HepG2 (cell line): ENCODE measurements around the gene C9orf50. TPM values are rescaled to one million over a fixed set of nuclear protein-coding genes. Genes with fewer than 3 reads are reported as not detected.

ENCODE experiments used
- ADNP ChIP-seq: sonication (generic); formaldehyde crosslinking; IDR thresholded peaks from 2 replicates; pipeline ENCODE4 v1.4.0; 2020; ENCODE audit warnings: missing genetic modification reagents
- ETV5 ChIP-seq: IDR thresholded peaks from 2 replicates; pipeline ENCODE4 v1.6.1; 2018; ENCODE audit warnings: missing biosample characterization, missing genetic modification reagents, inconsistent platforms, borderline replicate concordance
- HES4 ChIP-seq: sonication (generic); formaldehyde crosslinking; IDR thresholded peaks from 2 replicates; pipeline ENCODE4 v1.9.0; 2021; ENCODE audit warnings: mild to moderate bottlenecking, missing genetic modification reagents, borderline replicate concordance
- IKZF5 ChIP-seq: IDR thresholded peaks from 2 replicates; pipeline ENCODE4 v1.6.1; 2018; ENCODE audit warnings: missing genetic modification reagents, mild to moderate bottlenecking, missing compliant biosample characterization
- LCORL ChIP-seq, 2 experiments: fragments of 450-650 bp in 1 of 2; sonication (generic) in 1 of 2; formaldehyde crosslinking in 1 of 2; IDR thresholded peaks; 2 replicates each; pipeline versions ENCODE4 v1.5.0 to v1.6.1; 2017 to 2020; ENCODE audit warnings: antibody characterized with exemption in 1 of 2, missing genetic modification reagents in 1 of 2
- ZBTB14 ChIP-seq: sonication (generic); formaldehyde crosslinking; IDR thresholded peaks from 2 replicates; pipeline ENCODE4 v1.4.0; 2020; ENCODE audit warnings: missing genetic modification reagents
- ZBTB46 ChIP-seq: sonication (generic); formaldehyde crosslinking; IDR thresholded peaks from 2 replicates; pipeline ENCODE4 v1.4.0; 2020; ENCODE audit warnings: mild to moderate bottlenecking, missing genetic modification reagents, borderline replicate concordance
- ZMYM3 ChIP-seq: sonication (generic); formaldehyde crosslinking; IDR thresholded peaks from 2 replicates; pipeline ENCODE4 v1.5.1; 2020; ENCODE audit warnings: mild to moderate bottlenecking, missing genetic modification reagents
- ZNF142 ChIP-seq: sonication (generic); formaldehyde crosslinking; IDR thresholded peaks from 2 replicates; pipeline ENCODE4 v1.4.0; 2020; ENCODE audit warnings: missing genetic modification reagents
- ZNF253 ChIP-seq: sonication (generic); formaldehyde crosslinking; IDR thresholded peaks from 2 replicates; pipeline ENCODE4 v1.8.0; 2022; ENCODE audit warnings: mild to moderate bottlenecking, missing genetic modification reagents, borderline replicate concordance
- ZNF383 ChIP-seq: sonication (generic); formaldehyde crosslinking; IDR thresholded peaks from 2 replicates; pipeline ENCODE4 v1.4.0; 2020; ENCODE audit warnings: missing genetic modification reagents, mild to moderate bottlenecking, borderline replicate concordance
- ZNF670 ChIP-seq: sonication (generic); formaldehyde crosslinking; IDR thresholded peaks from 2 replicates; pipeline ENCODE4 v1.8.0; 2022; ENCODE audit warnings: mild to moderate bottlenecking, missing genetic modification reagents, borderline replicate concordance
- ZNF724P ChIP-seq: sonication (generic); formaldehyde crosslinking; IDR thresholded peaks from 2 replicates; pipeline ENCODE4 v1.8.0; 2022; ENCODE audit warnings: missing genetic modification reagents, borderline replicate concordance
- polyA plus RNA-seq, 8 experiments: library from polyadenylated mRNA; depleted of rRNA in 3 of 8; stranded (reverse) in 7 of 8; unstranded in 1 of 8; fragments of >200 nt; fragmentation: Illumina TruSeq in 4 of 8; extraction: Trizol in 4 of 8; gene quantifications; 2 replicates each; pipeline versions ENCODE4 v1.2.1 to v1.2.3, GENCODE V29; 2011 to 2016; ENCODE audit warnings: low read depth in 4 of 8, missing spikeins in 1 of 8, mixed read lengths in 1 of 8; ENCODE audit not compliant: insufficient read depth in 1 of 8
- total RNA-seq, 5 experiments: library from RNA; depleted of rRNA; stranded (reverse); fragments of >200 nt; fragmentation: Illumina TruSeq; extraction: Trizol; gene quantifications; 2 replicates each; pipeline ENCODE4 v1.2.3, GENCODE V29; 2016; ENCODE audit warnings: low read depth in 1 of 5

The C9orf50 gene
- total and polyA plus RNA-seq, 2 of the 13 experiments (the other 11 are each of a cell fraction or from before 2014, with no cell fraction given): not detected

- TF ChIP-seq ZBTB46 (no peak), ZNF383 (CRISPR knock-in tag) (0 out of 2 replicates have a peak, but pooled peaks have one; percentile 57), ZNF670 (CRISPR knock-in tag) (peak; percentile 73), ZNF253 (0 out of 2 replicates have a peak, but pooled peaks have one; percentile 63), LCORL (IDR thresholded peaks at IDR 0.05) (no peak), LCORL (CRISPR knock-in tag; IDR thresholded peaks at IDR 0.05) (peak; percentile 57; the same call in 1 of the 2 replicates), ZNF724P (CRISPR knock-in tag) (0 out of 2 replicates have a peak, but pooled peaks have one; percentile 20), ZBTB14 (CRISPR knock-in tag) (0 out of 2 replicates have a peak, but pooled peaks have one; percentile 12), ZNF142 (CRISPR knock-in tag) (0 out of 2 replicates have a peak, but pooled peaks have one; percentile 22), ETV5 (CRISPR knock-in tag) (peak; percentile 68), IKZF5 (CRISPR knock-in tag) (peak; percentile 60), ZMYM3 (CRISPR knock-in tag) (peak; percentile 54), HES4 (peak; percentile 75; the same call in 1 of the 2 replicates), ADNP (CRISPR knock-in tag) (peak; percentile 49; the same call in 1 of the 2 replicates)
Observed at GRCh38 chr9:129596541-129597331, 24.2 kb downstream of the C9orf50 start (continued).
